Measurements from ENCODE around the gene CITED2. TPM values are rescaled to one million over a fixed set of nuclear protein-coding genes. Genes with fewer than 3 reads are reported as not detected.

The CITED2 gene
- total RNA-seq, result 105 and 138 TPM in 2 replicates

GRCh38 chr6:139374357-139375225 is at the start of gene CITED2:
Gene CITED2, minus strand, starts transcription at chr6:139374648. Its CDS starts 704 bp downstream, at chr6:139373944.

Other genes starting within 250 kb of the CITED2 start
- gene HECA, start 239.6 kb downstream of the CITED2 start, total RNA-seq, result 18.0 and 19.0 TPM in 2 replicates
- gene TXLNB, start 82.7 kb downstream of the CITED2 start, total RNA-seq, result not detected in 2 replicates

All from subcutaneous preadipocyte (primary cell).